OCI-LY7 (cell line): ENCODE data around the gene XRCC5. TPM values are rescaled to one million over a fixed set of nuclear protein-coding genes. Genes with fewer than 3 reads are reported as not detected.

Source experiments
- total RNA-seq, 2 experiments: library from RNA; depleted of rRNA in 1 of 2; stranded (reverse); fragments of >200 nt in 1 of 2; shearing (Covaris generic) in 1 of 2; gene quantifications; 2 replicates each; pipeline ENCODE4 v1.2.3, GENCODE V29; 2014 to 2022

The XRCC5 gene
- total RNA-seq, 2 experiments from 2014 or later: 174 to 344 TPM

Other genes starting within 250 kb of the XRCC5 start
- 9.3 and 10.8 TPM in 2 replicates for gene MREG, start 95.8 kb upstream of the XRCC5 start, total RNA-seq (2014; rRNA removed; shearing (Covaris generic))
- gene MREG, start 95.8 kb upstream of the XRCC5 start, total RNA-seq (2022): 5.3 and 5.6 TPM in 2 replicates
- 2.3 and 7.3 TPM in 2 replicates for gene PECR, start 27.5 kb upstream of the XRCC5 start, total RNA-seq (2014; rRNA removed; shearing (Covaris generic))
- gene PECR, start 27.5 kb upstream of the XRCC5 start, total RNA-seq (2022): 5.3 and 5.7 TPM in 2 replicates
- gene TMEM169, start 27.4 kb upstream of the XRCC5 start, total RNA-seq (2014; rRNA removed; shearing (Covaris generic)): 0.09 and 0.59 TPM in 2 replicates
- 0.42 and 0.57 TPM in 2 replicates for gene TMEM169, start 27.4 kb upstream of the XRCC5 start, total RNA-seq (2022)